ENCODE results near the gene DRG2.

GRCh38 chr17:18074566-18075272 lies 13.0 kb upstream of the DRG2 start:
- no peak for TF ChIP-seq CTCF (IDR thresholded peaks at IDR 0.05; ENCODE audit: insufficient read depth, low read length)
- no peak for TF ChIP-seq POLR2AphosphoS5 (IDR thresholded peaks at IDR 0.05; ENCODE audit: low read depth)

Data from HL-60 (cell line).